H9 (cell line): Measurements from ENCODE around the gene CDO1. TPM values are rescaled to one million over a fixed set of nuclear protein-coding genes. Genes with fewer than 3 reads are reported as not detected.

Experiments
- DNase-seq: peaks from one replicate; pipeline ENCODE4 v3.0.0-alpha.2; 2017
- H2AFZ ChIP-seq: one replicate; pipeline ENCODE4 v1.6.1; 2013; ENCODE audit warnings: mild to moderate bottlenecking, low read length, control low read depth, moderate library complexity
- H2AK5ac ChIP-seq: 2 replicates; pipeline ENCODE4 v1.6.1; 2013; ENCODE audit warnings: low read length, control low read depth, mixed read lengths; ENCODE audit not compliant: insufficient read length
- H2BK120ac ChIP-seq: one replicate; pipeline ENCODE4 v1.6.1; 2013; ENCODE audit warnings: low read depth, mild to moderate bottlenecking, low read length, control low read depth, inconsistent platforms; ENCODE audit not compliant: poor library complexity, severe bottlenecking
- H2BK12ac ChIP-seq: 2 replicates; pipeline ENCODE4 v1.6.1; 2013; ENCODE audit warnings: low read length, control low read depth, mixed read lengths, low read depth; ENCODE audit not compliant: insufficient read length
- H2BK15ac ChIP-seq: 2 replicates; pipeline ENCODE4 v1.6.1; 2013; ENCODE audit warnings: low read depth, low read length, control low read depth
- H2BK20ac ChIP-seq: one replicate; pipeline ENCODE4 v1.6.1; 2013; ENCODE audit warnings: low read depth, mild to moderate bottlenecking, low read length, control low read depth, inconsistent platforms; ENCODE audit not compliant: poor library complexity, severe bottlenecking
- H2BK5ac ChIP-seq: 2 replicates; pipeline ENCODE4 v1.6.1; 2013; ENCODE audit warnings: low read length, control low read depth, mixed read lengths; ENCODE audit not compliant: insufficient read length
- H3K14ac ChIP-seq: 2 replicates; pipeline ENCODE4 v1.6.1; 2013; ENCODE audit warnings: low read length, control low read depth; ENCODE audit not compliant: insufficient read depth
- H3K18ac ChIP-seq: 2 replicates; pipeline ENCODE4 v1.6.1; 2013; ENCODE audit warnings: low read depth, mild to moderate bottlenecking, mixed read lengths, low read length, control low read depth; ENCODE audit not compliant: insufficient read length
- H3K23ac ChIP-seq: 2 replicates; pipeline ENCODE4 v1.6.1; 2013; ENCODE audit warnings: low read length, control low read depth, mixed read lengths, low read depth; ENCODE audit not compliant: insufficient read length
- H3K23me2 ChIP-seq: 2 replicates; pipeline ENCODE4 v1.6.1; 2013; ENCODE audit warnings: low read depth, mild to moderate bottlenecking, mixed read lengths, low read length, control low read depth; ENCODE audit not compliant: insufficient read length, poor library complexity, severe bottlenecking
- H3K27ac ChIP-seq: 2 replicates; pipeline ENCODE4 v1.5.1; 2013; ENCODE audit warnings: low read length, control low read depth, mixed read lengths, low read depth; ENCODE audit not compliant: insufficient read length
- H3K27me3 ChIP-seq: 2 replicates; pipeline ENCODE4 v1.6.1; 2013; ENCODE audit warnings: low read length, control low read depth, inconsistent platforms; ENCODE audit not compliant: insufficient read depth
- H3K4ac ChIP-seq: 2 replicates; pipeline ENCODE4 v1.6.1; 2013; ENCODE audit warnings: low read depth, mild to moderate bottlenecking, control low read depth, inconsistent platforms, low read length, moderate library complexity
- H3K4me1 ChIP-seq: 2 replicates; pipeline ENCODE4 v1.6.1; 2013; ENCODE audit warnings: low read length, control low read depth, inconsistent platforms; ENCODE audit not compliant: insufficient read depth
- H3K4me2 ChIP-seq: 2 replicates; pipeline ENCODE4 v1.6.1; 2013; ENCODE audit warnings: low read length, control low read depth, mixed read lengths; ENCODE audit not compliant: insufficient read length, insufficient read depth
- H3K56ac ChIP-seq: 2 replicates; pipeline ENCODE4 v1.6.1; 2013; ENCODE audit warnings: low read depth, mild to moderate bottlenecking, mixed read lengths, low read length, control low read depth; ENCODE audit not compliant: insufficient read length
- H3K79me1 ChIP-seq: 2 replicates; pipeline ENCODE4 v1.6.1; 2013; ENCODE audit warnings: low read depth, mild to moderate bottlenecking, moderate library complexity, low read length, control low read depth, inconsistent platforms; ENCODE audit not compliant: insufficient read depth, poor library complexity, severe bottlenecking
- H3K79me2 ChIP-seq: 2 replicates; pipeline ENCODE4 v1.6.1; 2013; ENCODE audit warnings: low read length, control low read depth, inconsistent platforms; ENCODE audit not compliant: insufficient read depth
- H3K9ac ChIP-seq: 2 replicates; pipeline ENCODE4 v1.6.1; 2013; ENCODE audit warnings: low read length, control low read depth, mixed read lengths; ENCODE audit not compliant: insufficient read length; ENCODE audit errors: extremely low read depth
- H3K9me3 ChIP-seq: one replicate; pipeline ENCODE4 v1.6.1; 2013; ENCODE audit warnings: low read depth, low read length, inconsistent platforms; ENCODE audit not compliant: control insufficient read depth
- H3T11ph ChIP-seq: one replicate; pipeline ENCODE4 v1.6.1; 2013; ENCODE audit warnings: mild to moderate bottlenecking, low read length, control low read depth, inconsistent platforms
- H4K20me1 ChIP-seq: one replicate; pipeline ENCODE4 v1.6.1; 2013; ENCODE audit not compliant: control insufficient read depth, insufficient read length, insufficient read depth
- H4K5ac ChIP-seq: 2 replicates; pipeline ENCODE4 v1.6.1; 2013; ENCODE audit warnings: low read depth, mild to moderate bottlenecking, mixed read lengths, low read length, control low read depth; ENCODE audit not compliant: insufficient read length
- H4K8ac ChIP-seq: replicated peaks from 2 replicates; pipeline ENCODE4 v1.6.1; 2013; ENCODE audit warnings: low read length, control low read depth, mixed read lengths, low read depth; ENCODE audit not compliant: insufficient read length
- H4K91ac ChIP-seq: 2 replicates; pipeline ENCODE4 v1.6.1; 2013; ENCODE audit warnings: low read depth, mild to moderate bottlenecking, moderate library complexity, mixed read lengths, low read length, control low read depth; ENCODE audit not compliant: insufficient read length
- H3K27ac Mint-ChIP-seq, 3 experiments: 2 replicates in 2 of 3; 3 replicates in 1 of 3; pipeline ENCODE4 v1.8.0; 2020 to 2021; ENCODE audit warnings: mixed read lengths in 3 of 3, mild to moderate bottlenecking in 1 of 3, moderate library complexity in 1 of 3
- H3K27me3 Mint-ChIP-seq: 2 replicates; pipeline ENCODE4 v1.8.0; 2021; ENCODE audit warnings: low read depth, mild to moderate bottlenecking, moderate library complexity, mixed read lengths
- H3K36me3 Mint-ChIP-seq, 3 experiments: 2 replicates in 2 of 3; 3 replicates in 1 of 3; pipeline ENCODE4 v1.8.0; 2020 to 2021; ENCODE audit warnings: low read depth in 3 of 3, mixed read lengths in 3 of 3; ENCODE audit not compliant: insufficient read depth in 1 of 3
- H3K4me1 Mint-ChIP-seq, 2 experiments: 2 replicates each; pipeline ENCODE4 v1.8.0; 2020; ENCODE audit warnings: mixed read lengths in 2 of 2
- H3K4me3 Mint-ChIP-seq, 2 experiments: 2 replicates in 1 of 2; 3 replicates in 1 of 2; pipeline ENCODE4 v1.8.0; 2020 to 2021; ENCODE audit warnings: mild to moderate bottlenecking in 2 of 2, mixed read lengths in 2 of 2, moderate library complexity in 1 of 2
- H3K9me3 Mint-ChIP-seq, 2 experiments: 2 replicates in 1 of 2; 3 replicates in 1 of 2; pipeline ENCODE4 v1.8.0; 2020; ENCODE audit warnings: mild to moderate bottlenecking in 2 of 2, mixed read lengths in 2 of 2, moderate library complexity in 1 of 2
- CTCF ChIP-seq: fragments of 200-600 bp; sonication (generic); conservative IDR thresholded peaks from 3 replicates; pipeline ENCODE4 v1.8.0; 2021; ENCODE audit warnings: antibody characterized with exemption, mild to moderate bottlenecking
- WGBS: extraction: QIAGEN DNeasy Blood & Tissue Kit; methylation state at CpG from one replicate; pipeline ENCODE4 v1.1.7; 2013; ENCODE audit warnings: missing lambda C conversion rate, low lambda C conversion rate, mixed read lengths; ENCODE audit not compliant: insufficient read length; ENCODE audit errors: extremely low coverage; 5-methylcytosine and 5-hydroxymethylcytosine counted together
- total RNA-seq: library from RNA; stranded (reverse); gene quantifications from 2 replicates; pipeline ENCODE4 v1.2.1, GENCODE V29; 2021

The CDO1 gene
- total RNA-seq, 1 experiment from 2014 or later = 11.2 TPM

- no peak overlapping the region for H3K4me2 ChIP-seq
- no peak overlapping the region for H2AFZ ChIP-seq
- no peak overlapping the region for H3K14ac ChIP-seq
- H3K27me3 Mint-ChIP-seq = no peaks in the 10 kb centered on the region
- DNase-seq = no peak
- H3K4me1 Mint-ChIP-seq = no peaks in the 10 kb centered on the region
- WGBS = no CpG with 5 or more reads among the region's 1 CpG
- no peaks in the 10 kb centered on the region for H3K23me2 ChIP-seq
- H3K9ac ChIP-seq = no peak overlapping the region
- no peak overlapping the region for H4K91ac ChIP-seq
- no peaks in the 10 kb centered on the region for H3K27me3 ChIP-seq
- H3K79me1 ChIP-seq = no peaks in the 10 kb centered on the region
- H3K27ac ChIP-seq = no peak overlapping the region
- no peak overlapping the region for H2BK5ac ChIP-seq
- no peak overlapping the region for H3K23ac ChIP-seq
- H3K9me3 ChIP-seq = no peaks in the 10 kb centered on the region
- no peak overlapping the region for H2AK5ac ChIP-seq
- no peaks in the 10 kb centered on the region for H3K36me3 Mint-ChIP-seq
- no peak overlapping the region for H2BK15ac ChIP-seq
- no peaks in the 10 kb centered on the region for H4K20me1 ChIP-seq
- H3K9me3 Mint-ChIP-seq = no peaks in the 10 kb centered on the region
- H3K56ac ChIP-seq = no peak overlapping the region
- no peak overlapping the region for H3K4ac ChIP-seq
- no peaks in the 10 kb centered on the region for H3K4me1 ChIP-seq
- no peak overlapping the region for H4K8ac ChIP-seq
- no peak overlapping the region for H3K4me3 Mint-ChIP-seq
- no peak overlapping the region for H2BK20ac ChIP-seq
- no peak overlapping the region for H2BK120ac ChIP-seq
- H4K5ac ChIP-seq = no peak overlapping the region
- H3K27ac Mint-ChIP-seq = no peak overlapping the region
- H3K79me2 ChIP-seq = no peaks in the 10 kb centered on the region
- H3T11ph ChIP-seq = no peak overlapping the region
- H2BK12ac ChIP-seq = no peak overlapping the region
- TF ChIP-seq CTCF = no peak
- no peak overlapping the region for H3K18ac ChIP-seq
These were observed 38.0 kb downstream of the CDO1 start for GRCh38 chr5:115778417-115778816.
